GM23338 (cell line): Measurements from ENCODE around the gene USP15. TPM values are rescaled to one million over a fixed set of nuclear protein-coding genes. Genes with fewer than 3 reads are reported as not detected.

Experiments
- ATAC-seq: fragments of 200-7000 bp; cut with Tn5 transposase; 3 replicates; pipeline ENCODE4 v1.9.1; 2020
- DNase-seq: peaks from one replicate; pipeline ENCODE4 v3.0.0-alpha.2; 2015; ENCODE audit warnings: low spot score
- H2AFZ ChIP-seq: fragments of 200-600 bp; sonication (generic); 2 replicates; pipeline ENCODE4 v1.8.0; 2016; ENCODE audit warnings: antibody characterized with exemption, mild to moderate bottlenecking, moderate library complexity
- H3F3A ChIP-seq: fragments of 200-600 bp; sonication (generic); replicated peaks from 2 replicates; pipeline ENCODE4 v1.8.0; 2017; ENCODE audit warnings: antibody characterized with exemption, mixed run types, low read depth
- H3K27ac ChIP-seq: fragments of 200-600 bp; sonication (generic); 2 replicates; pipeline ENCODE4 v1.6.1; 2016; ENCODE audit warnings: low read depth
- H3K27me3 ChIP-seq: fragments of 200-600 bp; sonication (generic); 2 replicates; pipeline ENCODE4 v1.8.0; 2016; ENCODE audit warnings: mild to moderate bottlenecking, mixed run types, moderate library complexity; ENCODE audit not compliant: insufficient read depth
- H3K36me3 ChIP-seq: fragments of 200-600 bp; sonication (generic); 2 replicates; pipeline ENCODE4 v1.8.0; 2016; ENCODE audit warnings: mild to moderate bottlenecking; ENCODE audit not compliant: insufficient read depth
- H3K4me1 ChIP-seq: fragments of 200-600 bp; sonication (generic); 2 replicates; pipeline ENCODE4 v1.8.0; 2016; ENCODE audit warnings: mild to moderate bottlenecking, moderate library complexity; ENCODE audit not compliant: insufficient read depth
- H3K4me2 ChIP-seq: fragments of 200-600 bp; sonication (generic); 2 replicates; pipeline ENCODE4 v1.7.1; 2017; ENCODE audit warnings: mixed run types
- H3K4me3 ChIP-seq: fragments of 200-600 bp; sonication (generic); 2 replicates; pipeline ENCODE4 v1.6.1; 2016; ENCODE audit warnings: mixed run types
- H3K79me2 ChIP-seq: fragments of 200-600 bp; sonication (generic); replicated peaks from 2 replicates; pipeline ENCODE4 v1.8.0; 2017; ENCODE audit warnings: mild to moderate bottlenecking; ENCODE audit not compliant: insufficient read depth
- H3K9me2 ChIP-seq: fragments of 200-600 bp; sonication (generic); 2 replicates; pipeline ENCODE4 v1.8.0; 2017; ENCODE audit not compliant: insufficient read depth
- H4K20me1 ChIP-seq: fragments of 200-600 bp; sonication (generic); replicated peaks from 2 replicates; pipeline ENCODE4 v1.8.0; 2017; ENCODE audit warnings: mild to moderate bottlenecking; ENCODE audit not compliant: insufficient read depth
- H3K27ac Mint-ChIP-seq: 2 replicates; pipeline ENCODE4 v1.8.0; 2020; ENCODE audit warnings: inconsistent platforms, mild to moderate bottlenecking, moderate library complexity, mixed read lengths
- H3K27me3 Mint-ChIP-seq: 3 replicates; pipeline ENCODE4 v1.8.0; 2022; ENCODE audit warnings: low read depth, mild to moderate bottlenecking, moderate library complexity, mixed read lengths, inconsistent platforms; ENCODE audit not compliant: insufficient read depth, poor library complexity
- H3K36me3 Mint-ChIP-seq: 3 replicates; pipeline ENCODE4 v1.8.0; 2021; ENCODE audit warnings: low read depth, mild to moderate bottlenecking, inconsistent platforms, moderate library complexity, mixed read lengths
- H3K4me1 Mint-ChIP-seq: 3 replicates; pipeline ENCODE4 v1.8.0; 2020; ENCODE audit warnings: mild to moderate bottlenecking, inconsistent platforms, mixed read lengths
- H3K4me3 Mint-ChIP-seq: 3 replicates; pipeline ENCODE4 v1.8.0; 2021; ENCODE audit warnings: moderate library complexity, mild to moderate bottlenecking, inconsistent platforms, mixed read lengths
- H3K9me3 Mint-ChIP-seq: 3 replicates; pipeline ENCODE4 v1.8.0; 2020; ENCODE audit warnings: moderate library complexity, mild to moderate bottlenecking, inconsistent platforms, mixed read lengths
- CREB1 ChIP-seq: fragments of 250-450 bp; sonication (Bioruptor Pico); IDR thresholded peaks from 2 replicates; pipeline ENCODE4 v1.5.0; 2020; ENCODE audit warnings: low read depth, mild to moderate bottlenecking, moderate library complexity
- EZH2 ChIP-seq: fragments of 200-600 bp; sonication (generic); IDR thresholded peaks from one replicate; pipeline ENCODE4 v1.8.0; 2017; ENCODE audit warnings: antibody characterized with exemption, mild to moderate bottlenecking, low read depth; ENCODE audit not compliant: unreplicated experiment
- EZH2phosphoT487 ChIP-seq: fragments of 200-600 bp; sonication (generic); IDR thresholded peaks from one replicate; pipeline ENCODE4 v1.8.1; 2018; ENCODE audit warnings: antibody characterized with exemption; ENCODE audit not compliant: unreplicated experiment
- JUNB ChIP-seq: IDR thresholded peaks from one replicate; pipeline ENCODE4 v1.6.1; 2016; ENCODE audit warnings: antibody characterized with exemption; ENCODE audit not compliant: unreplicated experiment
- NANOG ChIP-seq: IDR thresholded peaks from 2 replicates; pipeline ENCODE4 v1.6.1; 2016; ENCODE audit warnings: antibody characterized with exemption, borderline replicate concordance
- POLR2AphosphoS5 ChIP-seq: IDR thresholded peaks from 2 replicates; pipeline ENCODE4 v1.6.1; 2016; ENCODE audit warnings: antibody characterized with exemption, low read depth
- STAT1 ChIP-seq: IDR thresholded peaks from one replicate; pipeline ENCODE4 v1.6.1; 2016; ENCODE audit warnings: antibody characterized with exemption; ENCODE audit not compliant: unreplicated experiment
- ZNF114 ChIP-seq: fragments of 250-450 bp; sonication (Bioruptor Pico); IDR thresholded peaks from 2 replicates; pipeline ENCODE4 v1.5.0; 2020; ENCODE audit warnings: mild to moderate bottlenecking, moderate library complexity
- ZNF331 ChIP-seq: fragments of 250-450 bp; sonication (Bioruptor Pico); IDR thresholded peaks from 2 replicates; pipeline ENCODE4 v1.5.0; 2020; ENCODE audit warnings: low read depth, mild to moderate bottlenecking, moderate library complexity
- ZNF462 ChIP-seq: fragments of 250-450 bp; sonication (Bioruptor Pico); IDR thresholded peaks from 2 replicates; pipeline ENCODE4 v1.5.0; 2020; ENCODE audit warnings: mild to moderate bottlenecking, moderate library complexity
- polyA plus RNA-seq: library from polyadenylated mRNA; unstranded; fragments of >200 nt; fragmentation: Nextera tagmentation; extraction: Ambion mirVana; gene quantifications from 2 replicates; pipeline ENCODE4 v1.2.1, GENCODE V29; 2016
- total RNA-seq: library from RNA; depleted of rRNA; stranded (reverse); fragments of >200 nt; shearing (Covaris generic); gene quantifications from 2 replicates; pipeline ENCODE4 v1.2.3, GENCODE V29; 2014
- TF ChIP-seq, protein P1 (sequence below): IDR thresholded peaks from one replicate; pipeline ENCODE4 v1.6.1; 2018; ENCODE audit warnings: antibody characterized with exemption; ENCODE audit not compliant: unreplicated experiment
- TF ChIP-seq, protein P2 (sequence below): IDR thresholded peaks from 2 replicates; pipeline ENCODE4 v1.6.1; 2016; ENCODE audit warnings: antibody characterized with exemption
- TF ChIP-seq, protein P3 (sequence below), 2 experiments: fragments of 200-600 bp in 1 of 2; sonication (generic) in 1 of 2; conservative IDR thresholded peaks; 2 replicates each; pipeline versions ENCODE4 v1.5.1 to v1.6.1; 2016 to 2017; ENCODE audit warnings: antibody characterized with exemption in 2 of 2, low read depth in 2 of 2, mild to moderate bottlenecking in 2 of 2, moderate library complexity in 1 of 2

USP15 gene
- total and polyA plus RNA-seq, 2 experiments from 2014 or later, result 29.5 to 60.3 TPM

DNA sequence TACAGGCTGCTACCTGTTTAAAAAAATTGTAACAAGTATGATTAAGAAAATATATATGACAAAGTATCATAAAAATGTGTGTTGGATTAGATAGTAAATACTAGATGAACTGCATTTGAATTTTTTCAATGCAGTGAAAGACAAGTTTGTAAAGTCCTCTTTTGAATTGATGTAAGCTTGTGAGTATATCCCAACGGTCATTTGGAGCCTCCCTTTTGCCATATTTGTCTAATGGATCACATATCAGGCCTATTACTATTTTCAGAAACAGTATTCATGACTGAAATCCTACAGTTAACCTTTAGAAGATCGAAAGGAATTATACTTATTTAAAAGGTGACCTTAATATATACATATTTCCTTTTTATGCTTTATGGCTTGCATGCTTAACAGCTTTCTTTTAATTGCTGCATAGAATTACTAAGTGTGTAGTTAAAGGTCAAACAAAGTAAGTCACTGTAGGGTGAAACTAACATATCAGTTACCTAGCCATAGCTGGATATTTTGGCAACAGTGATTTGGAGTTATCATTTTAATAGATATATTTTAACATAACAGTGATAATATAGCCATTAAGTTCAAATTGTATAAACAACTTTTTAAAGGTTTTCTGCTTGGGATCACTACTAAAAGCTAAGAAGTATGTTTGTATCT is 53.6 kb downstream of the USP15 start:
- H3K4me1 ChIP-seq, result no peaks in the 10 kb centered on the region
- peaks cover 3% of the 10 kb centered on the region for H3K27me3 Mint-ChIP-seq
- H3K36me3 Mint-ChIP-seq, result no peaks in the 10 kb centered on the region
- no peaks in the 10 kb centered on the region for H3K27me3 ChIP-seq
- no peaks in the 10 kb centered on the region for H4K20me1 ChIP-seq
- no peaks in the 10 kb centered on the region for H3K79me2 ChIP-seq
- no peak overlapping the region for H3K4me3 ChIP-seq
- H3K4me1 Mint-ChIP-seq, result no peaks in the 10 kb centered on the region
- H3K4me2 ChIP-seq, result no peak overlapping the region
- no peak overlapping the region for H3K27ac ChIP-seq
- no peak overlapping the region for H3K4me3 Mint-ChIP-seq
- TF ChIP-seq, protein P1, sequence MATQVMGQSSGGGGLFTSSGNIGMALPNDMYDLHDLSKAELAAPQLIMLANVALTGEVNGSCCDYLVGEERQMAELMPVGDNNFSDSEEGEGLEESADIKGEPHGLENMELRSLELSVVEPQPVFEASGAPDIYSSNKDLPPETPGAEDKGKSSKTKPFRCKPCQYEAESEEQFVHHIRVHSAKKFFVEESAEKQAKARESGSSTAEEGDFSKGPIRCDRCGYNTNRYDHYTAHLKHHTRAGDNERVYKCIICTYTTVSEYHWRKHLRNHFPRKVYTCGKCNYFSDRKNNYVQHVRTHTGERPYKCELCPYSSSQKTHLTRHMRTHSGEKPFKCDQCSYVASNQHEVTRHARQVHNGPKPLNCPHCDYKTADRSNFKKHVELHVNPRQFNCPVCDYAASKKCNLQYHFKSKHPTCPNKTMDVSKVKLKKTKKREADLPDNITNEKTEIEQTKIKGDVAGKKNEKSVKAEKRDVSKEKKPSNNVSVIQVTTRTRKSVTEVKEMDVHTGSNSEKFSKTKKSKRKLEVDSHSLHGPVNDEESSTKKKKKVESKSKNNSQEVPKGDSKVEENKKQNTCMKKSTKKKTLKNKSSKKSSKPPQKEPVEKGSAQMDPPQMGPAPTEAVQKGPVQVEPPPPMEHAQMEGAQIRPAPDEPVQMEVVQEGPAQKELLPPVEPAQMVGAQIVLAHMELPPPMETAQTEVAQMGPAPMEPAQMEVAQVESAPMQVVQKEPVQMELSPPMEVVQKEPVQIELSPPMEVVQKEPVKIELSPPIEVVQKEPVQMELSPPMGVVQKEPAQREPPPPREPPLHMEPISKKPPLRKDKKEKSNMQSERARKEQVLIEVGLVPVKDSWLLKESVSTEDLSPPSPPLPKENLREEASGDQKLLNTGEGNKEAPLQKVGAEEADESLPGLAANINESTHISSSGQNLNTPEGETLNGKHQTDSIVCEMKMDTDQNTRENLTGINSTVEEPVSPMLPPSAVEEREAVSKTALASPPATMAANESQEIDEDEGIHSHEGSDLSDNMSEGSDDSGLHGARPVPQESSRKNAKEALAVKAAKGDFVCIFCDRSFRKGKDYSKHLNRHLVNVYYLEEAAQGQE, result no peak
- TF ChIP-seq JUNB, result no peak
- TF ChIP-seq CREB1 (CRISPR knock-in tag), result no peak
- no peak for TF ChIP-seq ZNF331 (CRISPR knock-in tag)
- TF ChIP-seq EZH2, result no peak
- TF ChIP-seq STAT1, result no peak
- no peak for TF ChIP-seq EZH2phosphoT487
- TF ChIP-seq NANOG, result no peak
- no peak for TF ChIP-seq POLR2AphosphoS5
- TF ChIP-seq, protein P2, sequence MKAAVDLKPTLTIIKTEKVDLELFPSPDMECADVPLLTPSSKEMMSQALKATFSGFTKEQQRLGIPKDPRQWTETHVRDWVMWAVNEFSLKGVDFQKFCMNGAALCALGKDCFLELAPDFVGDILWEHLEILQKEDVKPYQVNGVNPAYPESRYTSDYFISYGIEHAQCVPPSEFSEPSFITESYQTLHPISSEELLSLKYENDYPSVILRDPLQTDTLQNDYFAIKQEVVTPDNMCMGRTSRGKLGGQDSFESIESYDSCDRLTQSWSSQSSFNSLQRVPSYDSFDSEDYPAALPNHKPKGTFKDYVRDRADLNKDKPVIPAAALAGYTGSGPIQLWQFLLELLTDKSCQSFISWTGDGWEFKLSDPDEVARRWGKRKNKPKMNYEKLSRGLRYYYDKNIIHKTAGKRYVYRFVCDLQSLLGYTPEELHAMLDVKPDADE, result no peak
- TF ChIP-seq, protein P3, sequence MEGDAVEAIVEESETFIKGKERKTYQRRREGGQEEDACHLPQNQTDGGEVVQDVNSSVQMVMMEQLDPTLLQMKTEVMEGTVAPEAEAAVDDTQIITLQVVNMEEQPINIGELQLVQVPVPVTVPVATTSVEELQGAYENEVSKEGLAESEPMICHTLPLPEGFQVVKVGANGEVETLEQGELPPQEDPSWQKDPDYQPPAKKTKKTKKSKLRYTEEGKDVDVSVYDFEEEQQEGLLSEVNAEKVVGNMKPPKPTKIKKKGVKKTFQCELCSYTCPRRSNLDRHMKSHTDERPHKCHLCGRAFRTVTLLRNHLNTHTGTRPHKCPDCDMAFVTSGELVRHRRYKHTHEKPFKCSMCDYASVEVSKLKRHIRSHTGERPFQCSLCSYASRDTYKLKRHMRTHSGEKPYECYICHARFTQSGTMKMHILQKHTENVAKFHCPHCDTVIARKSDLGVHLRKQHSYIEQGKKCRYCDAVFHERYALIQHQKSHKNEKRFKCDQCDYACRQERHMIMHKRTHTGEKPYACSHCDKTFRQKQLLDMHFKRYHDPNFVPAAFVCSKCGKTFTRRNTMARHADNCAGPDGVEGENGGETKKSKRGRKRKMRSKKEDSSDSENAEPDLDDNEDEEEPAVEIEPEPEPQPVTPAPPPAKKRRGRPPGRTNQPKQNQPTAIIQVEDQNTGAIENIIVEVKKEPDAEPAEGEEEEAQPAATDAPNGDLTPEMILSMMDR (conservative IDR thresholded peaks at IDR 0.05; ENCODE audit: low read depth in 2 of 2), result no peak
- TF ChIP-seq ZNF114 (CRISPR knock-in tag), result no peak
- TF ChIP-seq ZNF462, result no peak
- no peaks in the 10 kb centered on the region for H3K36me3 ChIP-seq
- H3K9me3 Mint-ChIP-seq, result no peaks in the 10 kb centered on the region
- ATAC-seq (no peak), DNase-seq (no peak)
- no peaks in the 10 kb centered on the region for H3K9me2 ChIP-seq
- H2AFZ ChIP-seq, result no peak overlapping the region
- no peak overlapping the region for H3K27ac Mint-ChIP-seq
- no peaks in the 10 kb centered on the region for H3F3A ChIP-seq
